NB4 (cell line): ENCODE results near the gene RFX4.

Experiments used
- DNase-seq: peaks from one replicate; pipeline ENCODE4 v3.0.0; 2010; ENCODE audit warnings: low read depth
- H3K4me3 ChIP-seq: one replicate; pipeline ENCODE4 v1.5.1; 2011; ENCODE audit warnings: mild to moderate bottlenecking, low read depth, low read length, moderate library complexity
- CTCF ChIP-seq: IDR thresholded peaks from one replicate; pipeline ENCODE4 v1.5.1; 2012; ENCODE audit warnings: low read depth, low read length
- MAX ChIP-seq: IDR thresholded peaks from 2 replicates; pipeline ENCODE4 v1.6.1; 2011; ENCODE audit warnings: low read depth, low read length
- MYC ChIP-seq: IDR thresholded peaks from 2 replicates; pipeline ENCODE4 v1.6.1; 2011; ENCODE audit warnings: low read depth, low read length
- POLR2A ChIP-seq: IDR thresholded peaks from 2 replicates; pipeline ENCODE4 v1.6.1; 2011; ENCODE audit warnings: mild to moderate bottlenecking; ENCODE audit not compliant: insufficient read length; ENCODE audit errors: extremely low read depth

The RFX4 gene

GRCh38 chr12:106741247-106741646, 158.4 kb downstream of the RFX4 start:
- TF ChIP-seq POLR2A (no peak), MYC (no peak), CTCF (no peak), MAX (no peak)
- no peak for DNase-seq
- no peak overlapping the region for H3K4me3 ChIP-seq

GRCh38 chr12:106743270-106743988, 160.6 kb downstream of the RFX4 start:
- no peak for TF ChIP-seq MYC
- TF ChIP-seq MAX: no peak
- TF ChIP-seq CTCF: no peak
- no peak for TF ChIP-seq POLR2A
- H3K4me3 ChIP-seq: no peak overlapping the region
- no peak for DNase-seq

GRCh38 chr12:106744600-106744999, 161.8 kb downstream of the RFX4 start:
- TF ChIP-seq CTCF (no peak), POLR2A (no peak), MAX (no peak), MYC (no peak)
- H3K4me3 ChIP-seq: no peak overlapping the region
- no peak for DNase-seq

- H3K4me3 ChIP-seq: no peak overlapping the region
- TF ChIP-seq POLR2A (no peak), CTCF (no peak), MAX (no peak), MYC (no peak)
- no peak for DNase-seq
Measured at GRCh38 chr12:106745181-106745745, 162.5 kb downstream of the RFX4 start.

- DNase-seq: no peak
Measured at GRCh38 chr12:106747973-106748436, 165.2 kb downstream of the RFX4 start.

More at GRCh38 chr12:106747973-106748436, 165.2 kb downstream of the RFX4 start:
- no peak overlapping the region for H3K4me3 ChIP-seq
- TF ChIP-seq MYC (no peak), CTCF (no peak), POLR2A (no peak), MAX (no peak)
